K562 (cell line): ENCODE results near the gene ATP13A5. TPM values are rescaled to one million over a fixed set of nuclear protein-coding genes. Genes with fewer than 3 reads are reported as not detected.

ENCODE experiments used
- ATAC-seq: fragments of 200-7000 bp; cut with Tn5 transposase; 3 replicates; pipeline ENCODE4 v1.9.1; 2020; ENCODE audit warnings: moderate library complexity
- BruUV-seq: library from RNA; stranded (reverse); fragments of 400-500 nt; replicated peaks from 2 replicates; lab custom pipeline; 2021; lab: Mats Ljungman, UMichigan
- CTCF ChIA-PET: fragments of 300-600 bp; formaldehyde crosslinking; extraction: SDS; loops from one replicate; lab custom pipeline; 2021; ENCODE audit warnings: low intra/inter-chr PET ratio; lab: Yijun Ruan, JAX
- POLR2A ChIA-PET: fragments of 300-600, 350-650 bp; sonication (Branson Sonifier 250); formaldehyde crosslinking; extraction: SDS; loops from one replicate; lab custom pipeline; 2021; ENCODE audit warnings: antibody characterized with exemption, inconsistent platforms; lab: Yijun Ruan, JAX
- DNase-seq, 4 experiments: peaks; one replicate each; pipeline versions ENCODE4 v3.0.0 to v3.0.0-alpha.2; 2011 to 2018; ENCODE audit warnings: low spot score in 3 of 4, mixed read lengths in 3 of 4; ENCODE audit errors: extremely low read depth in 1 of 4
- FAIRE-seq: peaks from 2 replicates; lab custom pipeline; 2011; peaks lifted over from hg19 to GRCh38; lab: Jason Lieb, UNC
- H2AFZ ChIP-seq: 2 replicates; pipeline ENCODE4 v1.6.0; 2011; ENCODE audit warnings: low read depth, low read length, control low read depth, inconsistent platforms
- H3K27ac ChIP-seq: fragments of 200-600 bp; 3 replicates; pipeline ENCODE4 v1.8.0; 2011; ENCODE audit warnings: low read depth, mild to moderate bottlenecking, control low read depth, inconsistent platforms, low read length, moderate library complexity, mixed read lengths; ENCODE audit errors: extremely low read depth
- H3K27me3 ChIP-seq, 2 experiments: fragments of 300-600 bp in 1 of 2; 2 replicates in 1 of 2; 3 replicates in 1 of 2; pipeline versions ENCODE4 v1.6.0 to v1.8.0; 2011; ENCODE audit warnings: inconsistent platforms in 2 of 2, low read length in 2 of 2, mild to moderate bottlenecking in 1 of 2, mixed read lengths in 1 of 2, moderate library complexity in 1 of 2; ENCODE audit not compliant: control insufficient read depth in 2 of 2, insufficient read depth in 2 of 2
- H3K36me3 ChIP-seq: fragments of 300-600 bp; 3 replicates; pipeline ENCODE4 v1.8.0; 2011; ENCODE audit warnings: mild to moderate bottlenecking, low read length, inconsistent platforms; ENCODE audit not compliant: control insufficient read depth, insufficient read depth
- H3K4me1 ChIP-seq, 2 experiments: fragments of 200-600 bp in 1 of 2; replicated peaks in 1 of 2; 2 replicates in 1 of 2; 3 replicates in 1 of 2; pipeline versions ENCODE4 v1.5.1 to v1.8.0; 2011; ENCODE audit warnings: inconsistent platforms in 2 of 2, low read length in 2 of 2, mild to moderate bottlenecking in 1 of 2, mixed read lengths in 1 of 2, moderate library complexity in 1 of 2; ENCODE audit not compliant: control insufficient read depth in 2 of 2, insufficient read depth in 2 of 2
- H3K4me2 ChIP-seq: 2 replicates; pipeline ENCODE4 v1.6.1; 2011; ENCODE audit warnings: low read length, control low read depth, inconsistent platforms, mixed read lengths; ENCODE audit not compliant: insufficient read depth
- H3K4me3 ChIP-seq: fragments of 200-600 bp; sonication (generic), shearing (Covaris generic); 2 replicates; pipeline ENCODE4 v1.5.1; 2016; ENCODE audit warnings: control low read depth, inconsistent platforms
- H3K79me2 ChIP-seq: fragments of 200-600 bp; 3 replicates; pipeline ENCODE4 v1.8.0; 2011; ENCODE audit warnings: low read length, inconsistent platforms; ENCODE audit not compliant: control insufficient read depth, insufficient read depth
- H3K9ac ChIP-seq, 2 experiments: 2 replicates each; pipeline versions ENCODE4 v1.6.0 to v1.6.1; 2011; ENCODE audit warnings: low read depth in 2 of 2, low read length in 2 of 2, control low read depth in 1 of 2, inconsistent platforms in 1 of 2, mild to moderate bottlenecking in 1 of 2, mixed read lengths in 1 of 2; ENCODE audit not compliant: insufficient read depth in 1 of 2
- H3K9me1 ChIP-seq: one replicate; pipeline ENCODE4 v1.6.0; 2011; ENCODE audit warnings: inconsistent platforms, mild to moderate bottlenecking, low read length, moderate library complexity; ENCODE audit not compliant: control insufficient read depth, insufficient read depth
- H3K9me3 ChIP-seq: replicated peaks from 2 replicates; pipeline ENCODE4 v1.5.1; 2011; ENCODE audit warnings: low read depth, low read length, inconsistent platforms; ENCODE audit not compliant: control insufficient read depth, insufficient read depth
- H4K20me1 ChIP-seq: replicated peaks from 2 replicates; pipeline ENCODE4 v1.6.1; 2011; ENCODE audit warnings: low read length, inconsistent platforms, mixed read lengths; ENCODE audit not compliant: control insufficient read depth, insufficient read depth
- LEF1 ChIP-seq: fragments of 450-650 bp; IDR thresholded peaks from 2 replicates; pipeline ENCODE4 v1.6.1; 2016; ENCODE audit warnings: mild to moderate bottlenecking
- NCOA2 ChIP-seq, 2 experiments: fragments of 450-650 bp; IDR thresholded peaks; 2 replicates each; pipeline ENCODE4 v1.6.1; 2018; ENCODE audit warnings: mild to moderate bottlenecking in 2 of 2, moderate library complexity in 1 of 2; ENCODE audit not compliant: partially characterized antibody in 2 of 2
- NEUROD1 ChIP-seq: fragments of 150-350 bp; IDR thresholded peaks from 2 replicates; pipeline ENCODE4 v1.6.1; 2014; ENCODE audit warnings: borderline replicate concordance, low read length, low read depth; ENCODE audit not compliant: partially characterized antibody
- NR2C2 ChIP-seq, 2 experiments: fragments of 200-800 bp in 1 of 2; sonication (Bioruptor generic) in 1 of 2; sonication (generic) in 1 of 2; formaldehyde crosslinking in 1 of 2; IDR thresholded peaks; 2 replicates each; pipeline versions ENCODE4 v1.6.1 to v1.8.0; 2016 to 2022; ENCODE audit warnings: mild to moderate bottlenecking in 1 of 2, missing compliant biosample characterization in 1 of 2, missing genetic modification characterization in 1 of 2, missing genetic modification reagents in 1 of 2
- PCBP1 ChIP-seq: fragments of 200-400 bp; formaldehyde crosslinking; IDR thresholded peaks from 2 replicates; pipeline ENCODE4 v1.6.1; 2018; ENCODE audit warnings: mild to moderate bottlenecking, low read depth, low read length; ENCODE audit not compliant: poor library complexity, severe bottlenecking
- SMARCC2 ChIP-seq: fragments of 450-650 bp; IDR thresholded peaks from 2 replicates; pipeline ENCODE4 v1.6.1; 2017; ENCODE audit warnings: antibody characterized with exemption, moderate library complexity, mild to moderate bottlenecking, low read depth
- ZBTB7A ChIP-seq: IDR thresholded peaks from 2 replicates; pipeline ENCODE4 v1.6.1; 2011; ENCODE audit warnings: low read depth, mild to moderate bottlenecking, low read length, moderate library complexity, borderline replicate concordance; ENCODE audit not compliant: control insufficient read depth
- ZC3H11A ChIP-seq: IDR thresholded peaks from 2 replicates; pipeline ENCODE4 v1.6.1; 2012; ENCODE audit warnings: low read depth, low read length, improper control_type of control experiment
- ZNF24 ChIP-seq: fragments of 450-650 bp; IDR thresholded peaks from 2 replicates; pipeline ENCODE4 v1.6.1; 2016
- WGBS: fragments of 100-300 bp; shearing (Covaris generic); methylation state at CpG from one replicate; pipeline ENCODE4 v1.1.6; 2016; ENCODE audit warnings: low coverage, mixed read lengths; ENCODE audit not compliant: insufficient coverage; ENCODE audit errors: missing lambda C conversion rate; 5-methylcytosine and 5-hydroxymethylcytosine counted together
- in situ Hi-C: fragments of 300-500 bp; cut with MboI; formaldehyde crosslinking; loops from 4 replicates; pipeline ENCODE4 v1.15.0; 2018; ENCODE audit warnings: inconsistent platforms, mixed read lengths
- intact Hi-C: fragments of 100-400 bp; cut with micrococcal nuclease; formaldehyde crosslinking; loops from 2 replicates; pipeline ENCODE4 v1.14.2; 2022
- polyA plus RNA-seq, 8 experiments: library from polyadenylated mRNA; depleted of rRNA in 4 of 8; stranded (reverse) in 5 of 8; unstranded in 3 of 8; fragments of >200 nt; fragmentation: Nextera tagmentation in 2 of 8; fragmentation: Illumina TruSeq in 1 of 8; extraction: Ambion mirVana in 2 of 8; extraction: Trizol in 1 of 8; gene quantifications; 2 replicates each; pipeline versions ENCODE4 v1.2.1 to v1.2.3, GENCODE V29; 2011 to 2014; ENCODE audit warnings: inconsistent platforms in 1 of 8, missing spikeins in 1 of 8
- total RNA-seq, 7 experiments: library from RNA; depleted of rRNA in 6 of 7; stranded (reverse); fragments of >200 nt in 6 of 7; fragmentation: Illumina TruSeq in 2 of 7; extraction: Trizol in 2 of 7; gene quantifications; 2 replicates each; pipeline versions ENCODE4 v1.2.1 to v1.2.3, GENCODE V29; 2011 to 2021; ENCODE audit warnings: low replicate concordance in 1 of 7
- TF ChIP-seq, protein P1 (sequence below), 2 experiments: IDR thresholded peaks in 1 of 2; conservative IDR thresholded peaks in 1 of 2; 2 replicates each; pipeline ENCODE4 v1.6.1; 2016; ENCODE audit warnings: low read depth in 2 of 2, mild to moderate bottlenecking in 1 of 2, missing compliant biosample characterization in 1 of 2, missing genetic modification characterization in 1 of 2, moderate library complexity in 1 of 2
- TF ChIP-seq, protein P2 (sequence below): sonication (generic); formaldehyde crosslinking; IDR thresholded peaks from 2 replicates; pipeline ENCODE4 v1.8.1; 2023; ENCODE audit warnings: mild to moderate bottlenecking, missing genetic modification reagents

Gene ATP13A5
- total and polyA plus RNA-seq, 9 of the 15 experiments (the other 6 are each of a cell fraction or from before 2014, with no cell fraction given), result not detected

DNA sequence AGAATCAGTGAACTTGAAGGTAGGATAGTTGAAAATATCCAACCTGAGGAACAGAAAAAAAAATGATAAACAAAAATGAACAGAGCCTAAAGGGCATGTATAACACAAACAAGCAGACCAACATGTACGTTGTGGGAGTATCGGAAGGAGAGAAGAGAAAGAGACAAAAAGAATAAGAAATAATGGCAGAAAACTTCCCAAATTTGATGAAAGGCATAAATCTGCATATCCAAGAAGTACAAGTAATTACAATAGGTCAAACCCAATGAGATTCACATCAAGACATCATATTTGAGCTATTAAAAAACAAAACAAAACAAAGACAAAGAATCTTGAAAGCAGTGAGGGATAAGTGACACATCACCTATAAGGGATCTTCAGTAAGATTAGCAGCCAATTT is 38.1 kb upstream of the ATP13A5 start:
- DNase-seq (no peak), FAIRE-seq (no peak), ATAC-seq (no peak)
- no peaks in the 10 kb centered on the region for H3K9me1 ChIP-seq
- CTCF ChIA-PET, result no interaction called here
- H3K9me3 ChIP-seq, result no peaks in the 10 kb centered on the region
- H3K4me1 ChIP-seq, result no peaks in the 10 kb centered on the region
- intact Hi-C loops, result no loop called here
- H3K9ac ChIP-seq, result no peak overlapping the region
- POLR2A ChIA-PET, result interaction anchor here (0.9 kb wide), 1 partner anchor 36 kb away, joined by 3 read pairs; no protein-coding TSS in a partner anchor
- no peak overlapping the region for H2AFZ ChIP-seq
- no peaks in the 10 kb centered on the region for H3K36me3 ChIP-seq
- H3K27ac ChIP-seq, result no peak overlapping the region
- H3K4me3 ChIP-seq, result no peak overlapping the region
- in situ Hi-C loops, result no loop called here
- no peaks in the 10 kb centered on the region for H4K20me1 ChIP-seq
- 5% methylated on average over 2 of the region's 2 CpGs for WGBS
- BruUV-seq, result no TSS peak
- no peak for TF ChIP-seq LEF1
- TF ChIP-seq, all 486 proteins: peak for 0
- Histone ChIP-seq H3K27me3 (no peaks in the 10 kb centered on the region), H3K79me2 (no peaks in the 10 kb centered on the region), H3K4me2 (no peak overlapping the region)

DNA sequence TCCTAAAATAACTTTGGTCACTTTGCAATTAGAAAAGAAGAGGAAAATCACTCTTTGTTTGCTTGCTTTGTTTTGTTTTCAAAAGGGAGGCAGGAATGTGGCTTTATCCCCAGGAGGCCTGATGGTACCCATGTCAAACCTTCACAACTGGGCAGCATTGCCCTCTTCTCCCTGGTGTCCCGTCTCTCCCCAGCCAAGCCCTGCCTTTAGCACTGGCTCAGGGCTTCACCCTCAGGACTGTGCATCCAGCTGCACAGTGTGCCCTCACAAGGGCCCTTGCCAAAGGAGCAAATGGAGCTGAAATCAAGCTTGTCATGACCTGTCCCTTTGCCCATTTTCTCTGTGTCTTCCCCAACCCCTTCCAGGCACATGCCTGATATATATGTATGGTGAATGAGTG is 29.1 kb upstream of the ATP13A5 start:
- Histone ChIP-seq H3K4me3 (no peak overlapping the region), H3K9ac (no peak overlapping the region), H3K9me3 (no peaks in the 10 kb centered on the region), H3K9me1 (no peaks in the 10 kb centered on the region), H3K27me3 (no peaks in the 10 kb centered on the region), H2AFZ (no peak overlapping the region), H3K4me2 (no peak overlapping the region), H3K79me2 (no peaks in the 10 kb centered on the region), H4K20me1 (no peaks in the 10 kb centered on the region), H3K4me1 (no peaks in the 10 kb centered on the region; a peak in 1 of 5 replicates), H3K27ac (no peak overlapping the region), H3K36me3 (no peaks in the 10 kb centered on the region)
- no TSS peak for BruUV-seq
- FAIRE-seq (no peak), ATAC-seq (no peak), DNase-seq (no peak)
- WGBS, result 0% methylated on average over 1 of the region's 1 CpG
- ChIA-PET CTCF (no interaction called here), POLR2A (no interaction called here)
- intact Hi-C loops, result no loop called here
- in situ Hi-C loops, result no loop called here
- TF ChIP-seq PCBP1, result no peak
- no peak for TF ChIP-seq NR2C2 (CRISPR knock-in tag; IDR thresholded peaks at IDR 0.05)
- no peak for TF ChIP-seq NR2C2 (tag; IDR thresholded peaks at IDR 0.05)
- TF ChIP-seq ZNF24, result no peak
- no peak for TF ChIP-seq NCOA2 (IDR thresholded peaks at IDR 0.05; ENCODE audit: partially characterized antibody in 2 of 2)
- no peak for TF ChIP-seq ZBTB7A
- no peak for TF ChIP-seq NEUROD1
- TF ChIP-seq, protein P1, sequence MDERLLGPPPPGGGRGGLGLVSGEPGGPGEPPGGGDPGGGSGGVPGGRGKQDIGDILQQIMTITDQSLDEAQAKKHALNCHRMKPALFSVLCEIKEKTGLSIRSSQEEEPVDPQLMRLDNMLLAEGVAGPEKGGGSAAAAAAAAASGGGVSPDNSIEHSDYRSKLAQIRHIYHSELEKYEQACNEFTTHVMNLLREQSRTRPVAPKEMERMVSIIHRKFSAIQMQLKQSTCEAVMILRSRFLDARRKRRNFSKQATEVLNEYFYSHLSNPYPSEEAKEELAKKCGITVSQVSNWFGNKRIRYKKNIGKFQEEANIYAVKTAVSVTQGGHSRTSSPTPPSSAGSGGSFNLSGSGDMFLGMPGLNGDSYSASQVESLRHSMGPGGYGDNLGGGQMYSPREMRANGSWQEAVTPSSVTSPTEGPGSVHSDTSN (CRISPR knock-in tag; IDR thresholded peaks at IDR 0.05; ENCODE audit: low read depth), result no peak
- TF ChIP-seq, protein P1 (tag; conservative IDR thresholded peaks at IDR 0.05; ENCODE audit: low read depth), result no peak
- TF ChIP-seq SMARCC2, result no peak
- TF ChIP-seq, protein P2, sequence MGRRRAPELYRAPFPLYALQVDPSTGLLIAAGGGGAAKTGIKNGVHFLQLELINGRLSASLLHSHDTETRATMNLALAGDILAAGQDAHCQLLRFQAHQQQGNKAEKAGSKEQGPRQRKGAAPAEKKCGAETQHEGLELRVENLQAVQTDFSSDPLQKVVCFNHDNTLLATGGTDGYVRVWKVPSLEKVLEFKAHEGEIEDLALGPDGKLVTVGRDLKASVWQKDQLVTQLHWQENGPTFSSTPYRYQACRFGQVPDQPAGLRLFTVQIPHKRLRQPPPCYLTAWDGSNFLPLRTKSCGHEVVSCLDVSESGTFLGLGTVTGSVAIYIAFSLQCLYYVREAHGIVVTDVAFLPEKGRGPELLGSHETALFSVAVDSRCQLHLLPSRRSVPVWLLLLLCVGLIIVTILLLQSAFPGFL (CRISPR knock-in tag), result no peak
- no peak for TF ChIP-seq ZC3H11A
